Measurements from ENCODE around the gene CMTM7. TPM values are rescaled to one million over a fixed set of nuclear protein-coding genes. Genes with fewer than 3 reads are reported as not detected.

Gene CMTM7
- total and polyA plus RNA-seq, 2 of the 8 experiments (the other 6 are each of a cell fraction or from before 2014, with no cell fraction given), result 33.3 to 65.8 TPM

DNA sequence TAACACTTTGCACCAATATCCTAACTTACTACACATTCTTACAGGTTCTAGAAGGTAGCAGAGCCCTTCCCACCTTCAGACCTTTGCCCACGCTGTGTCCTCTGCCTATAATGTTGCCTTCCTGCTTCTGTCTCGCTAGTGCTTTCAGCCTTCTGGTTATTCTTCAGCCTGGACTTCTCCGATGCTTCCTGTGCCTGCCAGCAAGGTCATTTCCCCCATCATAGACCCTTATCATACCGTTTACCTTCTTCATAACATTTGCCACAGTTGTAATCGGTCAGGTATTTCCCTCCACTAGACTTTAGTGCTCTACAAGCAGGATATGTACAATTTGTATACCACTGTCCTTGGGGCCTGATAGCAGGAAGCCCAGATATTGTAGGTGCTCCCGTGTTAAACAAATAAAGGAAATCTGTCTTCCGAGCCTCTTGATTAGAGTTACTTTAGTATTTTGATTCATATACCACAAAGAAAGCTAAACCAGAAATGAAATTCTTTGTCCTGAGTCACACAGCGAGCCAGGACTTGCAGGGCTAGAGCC lies 35.8 kb upstream of the CMTM7 start:
- no peaks in the 10 kb centered on the region; the same call in 1 of the 2 replicates for H3K23me2 ChIP-seq (ENCODE audit: low read depth, low read length)
- no peak overlapping the region for H3K14ac ChIP-seq (ENCODE audit: insufficient read length)
- H2BK20ac ChIP-seq (ENCODE audit: low read length), result no peak overlapping the region
- no peak overlapping the region for H3K4ac ChIP-seq (replicated peaks; ENCODE audit: insufficient read length, low read depth, low read length)
- no peak overlapping the region for H4K91ac ChIP-seq (replicated peaks; ENCODE audit: insufficient read length, low read length)
- H2BK15ac ChIP-seq (ENCODE audit: low read length), result 0 out of 2 replicates have a peak overlapping the region, but pooled peaks have one; percentile 20
- H3K4me3 ChIP-seq (ENCODE audit: extremely low read depth in 1 of 4, insufficient read depth in 2 of 4, low read depth in 3 of 4, low read length in 4 of 4), result no peak overlapping the region
- H3K79me2 ChIP-seq (ENCODE audit: control insufficient read depth in 1 of 2, insufficient read depth in 2 of 2, low read length in 2 of 2), result no peaks in the 10 kb centered on the region
- ChIA-PET POLR2A (ENCODE audit: partially characterized antibody) (no interaction called here), CTCF (ENCODE audit: partially characterized antibody) (interaction anchor here (0.6 kb wide), 2 partner anchors 9 to 978 kb away, joined by 3 read pairs; no protein-coding TSS in a partner anchor)
- no peak overlapping the region for H3K9ac ChIP-seq (replicated peaks in 1 of 4; ENCODE audit: extremely low read depth in 1 of 4, low read depth in 3 of 4, low read length in 3 of 4)
- no peak overlapping the region for H3K56ac ChIP-seq (replicated peaks; ENCODE audit: insufficient read length, low read depth, low read length)
- TF ChIP-seq SUZ12 (IDR thresholded peaks at IDR 0.05; ENCODE audit: low read length), result no peak
- no peak for TF ChIP-seq NRF1 (IDR thresholded peaks at IDR 0.05; ENCODE audit: low read depth, low read length)
- H4K5ac ChIP-seq (ENCODE audit: insufficient read length, low read depth, low read length), result no peak overlapping the region
- H2AFZ ChIP-seq (ENCODE audit: low read length), result no peak overlapping the region
- H4K8ac ChIP-seq (ENCODE audit: extremely low read depth, insufficient read depth, low read length), result no peak overlapping the region
- H3K18ac ChIP-seq (ENCODE audit: extremely low read depth, low read length), result no peak overlapping the region
- no peaks in the 10 kb centered on the region for H4K20me1 ChIP-seq (replicated peaks in 1 of 2; ENCODE audit: control insufficient read depth in 1 of 2, insufficient read depth in 2 of 2, low read length in 2 of 2)
- no peak overlapping the region for H3K27ac ChIP-seq (ENCODE audit: low read depth, low read length)
- no peak overlapping the region for H2BK120ac ChIP-seq (replicated peaks; ENCODE audit: low read depth, low read length)
- no peaks in the 10 kb centered on the region for H3K27me3 ChIP-seq (replicated peaks in 1 of 4; ENCODE audit: control insufficient read depth in 3 of 4, extremely low read depth in 1 of 4, insufficient read depth in 3 of 4, low read length in 3 of 4)
- no peak overlapping the region for H2BK5ac ChIP-seq (ENCODE audit: low read depth, low read length)
- H3K4me2 ChIP-seq (ENCODE audit: insufficient read depth in 1 of 2, low read depth in 2 of 2, low read length in 2 of 2), result no peak overlapping the region
- H3K79me1 ChIP-seq (ENCODE audit: low read depth, low read length), result no peaks in the 10 kb centered on the region; the same call in 1 of the 2 replicates
- H3K9me3 ChIP-seq (ENCODE audit: insufficient read depth in 2 of 2, low read depth in 1 of 2, low read length in 1 of 2), result no peaks in the 10 kb centered on the region
- H3K4me1 ChIP-seq (replicated peaks in 1 of 4; ENCODE audit: control insufficient read depth in 3 of 4, insufficient read depth in 4 of 4, low read length in 3 of 4), result peaks cover 0 to 15% (median 4%) of the 10 kb centered on the region in 4 experiments; a peak in 5 of 7 replicates
- DNase-seq (ENCODE audit: low read depth in 1 of 2, low spot score in 2 of 2) (no peak), FAIRE-seq (no peak)
- H2BK12ac ChIP-seq (ENCODE audit: low read depth, low read length), result no peak overlapping the region
- no peak overlapping the region for H2AK5ac ChIP-seq (ENCODE audit: low read depth, low read length)
- 91% methylated on average over 8 of the region's 8 CpGs; no CpG with 5 or more reads in 1 of the 2 experiments for WGBS, 2 experiments (ENCODE audit: extremely low coverage in 1 of 2, insufficient coverage in 1 of 2, insufficient read length in 1 of 2, insufficient replicate concordance in 2 of 2, low coverage in 1 of 2, low lambda C conversion rate in 2 of 2, missing lambda C conversion rate in 1 of 2)
- H3K36me3 ChIP-seq (ENCODE audit: control insufficient read depth in 2 of 4, insufficient read depth in 4 of 4, low read length in 3 of 4), result no peaks in the 10 kb centered on the region
- no peak overlapping the region for H3K23ac ChIP-seq (ENCODE audit: insufficient read length)
